A549 (cell line): ENCODE results near the gene GLT1D1.

Experiments used
- CHD2 ChIP-seq: fragments of 150-350 bp; IDR thresholded peaks from 2 replicates; pipeline ENCODE4 v1.6.1; 2014; ENCODE audit warnings: low read length; ENCODE audit not compliant: partially characterized antibody
- EP300 ChIP-seq, 2 experiments: fragments of >200 bp; sonication (Bioruptor Twin); formaldehyde crosslinking; IDR thresholded peaks; 2 replicates in 1 of 2; 3 replicates in 1 of 2; pipeline ENCODE4 v1.6.1; 2016 to 2017
- HOXA7 ChIP-seq: fragments of 250-450 bp; sonication (Bioruptor Pico); IDR thresholded peaks from 2 replicates; pipeline ENCODE4 v1.5.0; 2020; ENCODE audit warnings: mild to moderate bottlenecking, moderate library complexity
- POLR2A ChIP-seq: IDR thresholded peaks from 2 replicates; pipeline ENCODE4 v1.6.1; 2012; ENCODE audit warnings: mild to moderate bottlenecking, low read length
- RAD21 ChIP-seq, 2 experiments: fragments of >200 bp in 1 of 2; sonication (Bioruptor Twin) in 1 of 2; formaldehyde crosslinking in 1 of 2; IDR thresholded peaks in 1 of 2; conservative IDR thresholded peaks in 1 of 2; 2 replicates in 1 of 2; 3 replicates in 1 of 2; pipeline ENCODE4 v1.6.1; 2012 to 2018; ENCODE audit warnings: inconsistent platforms in 1 of 2
- REST ChIP-seq: fragments of 200-600 bp; sonication (generic); IDR thresholded peaks from 2 replicates; pipeline ENCODE4 v1.6.1; 2016; ENCODE audit warnings: antibody characterized with exemption, mild to moderate bottlenecking, moderate library complexity
- RNF2 ChIP-seq: fragments of 200-600 bp; sonication (generic); IDR thresholded peaks from 2 replicates; pipeline ENCODE4 v1.6.1; 2016; ENCODE audit warnings: low read depth, mild to moderate bottlenecking, antibody characterized with exemption, moderate library complexity, borderline replicate concordance
- SMC3 ChIP-seq: fragments of >200 bp; sonication (Bioruptor Twin); formaldehyde crosslinking; IDR thresholded peaks from 3 replicates; pipeline ENCODE4 v1.6.1; 2018; ENCODE audit warnings: inconsistent platforms
- USF2 ChIP-seq: fragments of 450-650 bp; IDR thresholded peaks from 2 replicates; pipeline ENCODE4 v1.6.1; 2014; ENCODE audit warnings: antibody characterized with exemption
- TF ChIP-seq, protein P1 (sequence below): fragments of >200 bp; sonication (Bioruptor Twin); formaldehyde crosslinking; IDR thresholded peaks from 3 replicates; pipeline ENCODE4 v1.5.1; 2016

- TF ChIP-seq CHD2 (no peak), POLR2A (no peak), HOXA7 (CRISPR knock-in tag) (no peak), REST (no peak), EP300 (IDR thresholded peaks at IDR 0.05) (no peak), RAD21 (conservative IDR thresholded peaks at IDR 0.05 in 1 of 2, IDR thresholded peaks at IDR 0.05 in 1 of 2) (no peak), USF2 (no peak), RNF2 (no peak), SMC3 (no peak)
- TF ChIP-seq, protein P1, sequence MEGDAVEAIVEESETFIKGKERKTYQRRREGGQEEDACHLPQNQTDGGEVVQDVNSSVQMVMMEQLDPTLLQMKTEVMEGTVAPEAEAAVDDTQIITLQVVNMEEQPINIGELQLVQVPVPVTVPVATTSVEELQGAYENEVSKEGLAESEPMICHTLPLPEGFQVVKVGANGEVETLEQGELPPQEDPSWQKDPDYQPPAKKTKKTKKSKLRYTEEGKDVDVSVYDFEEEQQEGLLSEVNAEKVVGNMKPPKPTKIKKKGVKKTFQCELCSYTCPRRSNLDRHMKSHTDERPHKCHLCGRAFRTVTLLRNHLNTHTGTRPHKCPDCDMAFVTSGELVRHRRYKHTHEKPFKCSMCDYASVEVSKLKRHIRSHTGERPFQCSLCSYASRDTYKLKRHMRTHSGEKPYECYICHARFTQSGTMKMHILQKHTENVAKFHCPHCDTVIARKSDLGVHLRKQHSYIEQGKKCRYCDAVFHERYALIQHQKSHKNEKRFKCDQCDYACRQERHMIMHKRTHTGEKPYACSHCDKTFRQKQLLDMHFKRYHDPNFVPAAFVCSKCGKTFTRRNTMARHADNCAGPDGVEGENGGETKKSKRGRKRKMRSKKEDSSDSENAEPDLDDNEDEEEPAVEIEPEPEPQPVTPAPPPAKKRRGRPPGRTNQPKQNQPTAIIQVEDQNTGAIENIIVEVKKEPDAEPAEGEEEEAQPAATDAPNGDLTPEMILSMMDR = no peak
Measured at GRCh38 chr12:128929057-128929456, 75.8 kb downstream of the GLT1D1 start.
